HEK293T (cell line): ENCODE results near the gene PDCD1LG2.

ENCODE experiments used
- CTCF ChIA-PET: fragments of 350-600 bp; formaldehyde crosslinking; extraction: SDS; loops from one replicate; lab custom pipeline; 2021; ENCODE audit warnings: antibody characterized with exemption, inconsistent platforms; lab: Yijun Ruan, JAX
- POLR2A ChIA-PET: fragments of 350-600 bp; formaldehyde crosslinking; extraction: SDS; loops from one replicate; lab custom pipeline; 2020; ENCODE audit warnings: antibody characterized with exemption, inconsistent platforms; lab: Yijun Ruan, JAX
- DNase-seq: peaks from one replicate; pipeline ENCODE4 v3.0.0; 2012; ENCODE audit warnings: mixed read lengths; ENCODE audit errors: extremely low spot score
- ARNT ChIP-seq: fragments of 450-650 bp; IDR thresholded peaks from 2 replicates; pipeline ENCODE4 v1.6.1; 2017; ENCODE audit warnings: mild to moderate bottlenecking
- BHLHE40 ChIP-seq: fragments of 450-650 bp; IDR thresholded peaks from 2 replicates; pipeline ENCODE4 v1.6.1; 2016; ENCODE audit warnings: mild to moderate bottlenecking, moderate library complexity, borderline replicate concordance
- CTBP1 ChIP-seq: fragments of 450-650 bp; IDR thresholded peaks from 2 replicates; pipeline ENCODE4 v1.6.1; 2016; ENCODE audit warnings: borderline replicate concordance
- ELF4 ChIP-seq: fragments of 450-650 bp; IDR thresholded peaks from 2 replicates; pipeline ENCODE4 v1.6.1; 2017; ENCODE audit warnings: antibody characterized with exemption
- FOXA1 ChIP-seq: fragments of 450-650 bp; IDR thresholded peaks from 2 replicates; pipeline ENCODE4 v1.6.1; 2016; ENCODE audit warnings: mild to moderate bottlenecking
- FOXK2 ChIP-seq: fragments of 450-650 bp; IDR thresholded peaks from 2 replicates; pipeline ENCODE4 v1.6.1; 2016; ENCODE audit warnings: mild to moderate bottlenecking
- FOXM1 ChIP-seq: fragments of 450-650 bp; IDR thresholded peaks from 2 replicates; pipeline ENCODE4 v1.6.1; 2017; ENCODE audit warnings: mild to moderate bottlenecking, borderline replicate concordance
- HDGF ChIP-seq: fragments of 450-650 bp; IDR thresholded peaks from 2 replicates; pipeline ENCODE4 v1.6.1; 2017; ENCODE audit warnings: antibody characterized with exemption, borderline replicate concordance
- L3MBTL2 ChIP-seq: fragments of 450-650 bp; conservative IDR thresholded peaks from 2 replicates; pipeline ENCODE4 v1.6.1; 2016; ENCODE audit warnings: mild to moderate bottlenecking
- LEF1 ChIP-seq: fragments of 450-650 bp; IDR thresholded peaks from 2 replicates; pipeline ENCODE4 v1.6.1; 2017; ENCODE audit warnings: mild to moderate bottlenecking, borderline replicate concordance
- NFRKB ChIP-seq: fragments of 450-650 bp; IDR thresholded peaks from 2 replicates; pipeline ENCODE4 v1.6.1; 2016; ENCODE audit warnings: mild to moderate bottlenecking, moderate library complexity
- SP1 ChIP-seq: fragments of 450-650 bp; IDR thresholded peaks from 2 replicates; pipeline ENCODE4 v1.6.1; 2017
- SUZ12 ChIP-seq: fragments of 450-650 bp; IDR thresholded peaks from 2 replicates; pipeline ENCODE4 v1.6.1; 2016; ENCODE audit warnings: mild to moderate bottlenecking
- TARDBP ChIP-seq: fragments of 450-650 bp; IDR thresholded peaks from 2 replicates; pipeline ENCODE4 v1.6.1; 2016
- ZNF384 ChIP-seq: fragments of 450-650 bp; IDR thresholded peaks from 2 replicates; pipeline ENCODE4 v1.6.1; 2016
- TF ChIP-seq, protein P1 (sequence below): fragments of 450-650 bp; IDR thresholded peaks from 2 replicates; pipeline ENCODE4 v1.6.1; 2016

Gene PDCD1LG2

DNA sequence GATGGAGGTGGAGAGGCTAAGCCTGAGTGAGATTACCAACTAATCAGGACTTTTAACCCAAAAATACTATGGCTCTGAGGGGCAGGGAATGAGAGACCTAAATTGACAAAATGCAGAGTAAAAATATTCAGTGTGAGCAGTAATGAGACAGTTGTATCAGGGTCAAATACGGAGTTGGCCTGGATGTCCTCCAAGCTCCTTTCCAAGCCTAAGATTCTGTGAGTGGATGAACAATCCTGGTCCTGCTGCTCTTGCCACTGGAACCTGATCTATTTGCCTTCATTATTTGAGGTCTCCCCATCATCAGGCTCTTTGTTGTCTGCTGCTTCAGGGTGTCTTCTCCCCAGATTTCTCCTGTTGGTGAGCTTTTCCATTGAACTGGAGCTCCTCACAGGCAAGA lies 1.1 kb downstream of the PDCD1LG2 start:
- TF ChIP-seq SUZ12: no peak
- TF ChIP-seq, protein P1, sequence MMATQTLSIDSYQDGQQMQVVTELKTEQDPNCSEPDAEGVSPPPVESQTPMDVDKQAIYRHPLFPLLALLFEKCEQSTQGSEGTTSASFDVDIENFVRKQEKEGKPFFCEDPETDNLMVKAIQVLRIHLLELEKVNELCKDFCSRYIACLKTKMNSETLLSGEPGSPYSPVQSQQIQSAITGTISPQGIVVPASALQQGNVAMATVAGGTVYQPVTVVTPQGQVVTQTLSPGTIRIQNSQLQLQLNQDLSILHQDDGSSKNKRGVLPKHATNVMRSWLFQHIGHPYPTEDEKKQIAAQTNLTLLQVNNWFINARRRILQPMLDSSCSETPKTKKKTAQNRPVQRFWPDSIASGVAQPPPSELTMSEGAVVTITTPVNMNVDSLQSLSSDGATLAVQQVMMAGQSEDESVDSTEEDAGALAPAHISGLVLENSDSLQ: no peak
- no peak for TF ChIP-seq ARNT
- TF ChIP-seq ZNF384: no peak
- no peak for TF ChIP-seq FOXM1
- no peak for TF ChIP-seq NFRKB
- TF ChIP-seq L3MBTL2: no peak
- TF ChIP-seq BHLHE40: no peak
- TF ChIP-seq TARDBP: no peak
- TF ChIP-seq SP1: no peak
- no peak for TF ChIP-seq LEF1
- TF ChIP-seq ELF4: no peak
- no peak for TF ChIP-seq FOXK2
- TF ChIP-seq FOXA1: no peak
- TF ChIP-seq HDGF: no peak
- TF ChIP-seq CTBP1: no peak
- CTCF ChIA-PET: no interaction called here
- POLR2A ChIA-PET: no interaction called here
- no peak for DNase-seq

GRCh38 chr9:5511935-5512580 lies 1.7 kb downstream of the PDCD1LG2 start:
- ChIA-PET POLR2A (no interaction called here), CTCF (no interaction called here)
- no peak for TF ChIP-seq FOXM1
- no peak for TF ChIP-seq ZNF384
- no peak for TF ChIP-seq ARNT
- no peak for TF ChIP-seq TARDBP
- TF ChIP-seq CTBP1: no peak
- no peak for TF ChIP-seq FOXA1
- TF ChIP-seq ELF4: no peak
- TF ChIP-seq FOXK2: no peak
- no peak for TF ChIP-seq SP1
- no peak for DNase-seq

DNA sequence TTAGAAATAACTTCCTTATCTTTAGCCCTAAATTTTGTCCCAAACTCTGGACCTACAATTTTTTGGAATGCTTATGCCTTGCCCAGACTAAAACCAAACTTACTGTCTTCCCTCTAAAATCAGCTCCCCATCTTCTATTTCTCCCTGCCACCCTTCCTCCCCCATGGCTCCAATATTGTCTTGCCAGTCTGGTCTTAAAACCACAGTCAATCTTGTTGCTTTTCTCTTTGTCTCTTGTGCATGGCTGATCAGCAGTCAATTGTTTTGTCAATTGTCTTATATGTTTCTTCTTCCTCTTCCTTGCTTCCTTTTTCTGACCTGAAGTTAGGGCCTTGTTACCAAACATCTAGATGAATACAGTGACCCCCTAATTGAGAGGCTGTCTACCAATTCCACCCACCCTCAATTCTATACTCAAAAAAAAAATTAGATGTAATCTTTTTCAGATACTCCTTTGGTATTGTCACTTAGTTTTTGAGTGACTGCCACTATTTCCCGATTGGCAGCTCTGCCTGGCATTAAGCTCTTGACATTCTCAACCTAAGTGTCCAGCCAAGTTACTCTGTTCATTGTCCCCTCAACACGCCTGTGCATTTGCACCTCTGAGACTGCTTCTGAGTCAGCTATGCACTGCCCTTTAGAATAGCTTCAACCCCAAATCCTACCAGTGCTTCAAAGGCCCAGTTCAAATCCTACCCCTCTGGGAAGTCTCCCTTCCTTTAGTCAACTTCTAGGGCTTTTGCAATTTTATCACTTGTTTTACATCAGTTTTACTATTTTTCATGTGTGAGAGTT lies 2.5 kb downstream of the PDCD1LG2 start:
- ChIA-PET CTCF (no interaction called here), POLR2A (no interaction called here)
- DNase-seq: no peak
- no peak for TF ChIP-seq ARNT
- no peak for TF ChIP-seq TARDBP
- no peak for TF ChIP-seq SP1
- no peak for TF ChIP-seq ZNF384
- TF ChIP-seq FOXK2: no peak
- TF ChIP-seq, protein P1: no peak
- no peak for TF ChIP-seq L3MBTL2
- no peak for TF ChIP-seq LEF1
- TF ChIP-seq FOXM1: no peak
- TF ChIP-seq FOXA1: no peak
- TF ChIP-seq CTBP1: no peak
- no peak for TF ChIP-seq BHLHE40
- TF ChIP-seq HDGF: no peak
- no peak for TF ChIP-seq SUZ12
- no peak for TF ChIP-seq NFRKB
- TF ChIP-seq ELF4: no peak

DNA sequence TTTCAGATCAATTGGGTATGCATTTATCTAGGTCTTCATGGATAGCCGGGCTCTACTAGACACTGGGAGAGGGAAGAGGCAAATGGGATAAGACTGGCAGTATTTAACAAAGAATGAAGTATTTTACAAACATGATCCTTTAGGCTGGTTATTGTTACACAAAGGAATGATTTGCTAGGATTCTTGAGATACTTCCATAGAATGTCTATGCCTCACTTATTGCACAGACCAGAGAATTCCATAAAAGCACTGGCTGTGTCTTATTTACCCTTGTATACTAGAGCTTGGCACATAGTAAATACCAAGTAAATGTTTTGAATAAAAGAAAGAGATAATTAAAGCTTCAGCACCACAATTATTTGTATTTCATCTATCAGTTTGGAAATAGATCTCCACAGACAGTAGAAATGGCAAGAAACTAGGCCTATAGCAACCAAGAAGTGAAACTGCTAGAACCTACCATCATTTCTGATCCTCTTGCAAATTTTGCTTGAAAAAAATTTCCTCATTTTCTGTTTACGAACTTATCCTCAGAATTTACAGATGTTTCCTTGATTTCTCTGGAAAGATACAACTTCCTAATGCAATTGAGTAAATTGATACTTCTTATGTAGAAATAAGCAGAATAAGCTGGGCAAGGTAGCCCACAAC lies 3.8 kb downstream of the PDCD1LG2 start:
- no peak for TF ChIP-seq LEF1
- ChIA-PET POLR2A (no interaction called here), CTCF (no interaction called here)
- no peak for DNase-seq

DNA sequence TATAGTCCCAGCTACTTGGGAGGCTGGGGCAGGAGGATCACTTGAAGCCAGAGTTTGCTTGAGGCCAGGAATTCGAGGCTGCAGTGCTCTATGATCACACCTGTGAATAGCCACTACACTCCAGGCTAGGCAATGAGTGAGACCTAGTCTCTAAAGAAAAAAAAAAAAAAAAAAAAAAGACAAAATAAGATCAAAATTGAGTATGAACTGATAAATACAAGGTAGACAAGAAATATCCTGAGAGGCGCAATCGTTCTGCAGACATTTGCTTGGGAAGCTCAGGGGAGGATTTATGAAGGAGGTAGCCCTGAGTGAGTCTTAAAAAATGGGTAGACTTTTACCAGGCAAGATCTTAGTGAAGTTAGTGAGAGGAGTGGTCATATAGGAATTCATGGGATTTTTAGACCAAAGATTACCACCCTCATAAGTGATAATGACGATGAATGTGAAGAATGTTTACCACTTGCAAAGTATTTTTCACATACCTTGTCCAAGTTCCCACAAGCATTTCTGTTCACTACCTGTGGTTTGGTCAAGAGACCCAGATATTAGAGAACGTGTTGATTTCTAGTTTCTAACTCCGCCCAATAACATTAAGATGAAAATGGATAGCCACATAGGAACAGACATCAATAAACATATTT lies 4.4 kb downstream of the PDCD1LG2 start:
- TF ChIP-seq HDGF (no peak), BHLHE40 (no peak), TARDBP (no peak), LEF1 (no peak), L3MBTL2 (no peak), FOXK2 (no peak), SP1 (no peak), ELF4 (no peak), FOXM1 (no peak), ARNT (no peak), FOXA1 (no peak), SUZ12 (no peak), CTBP1 (no peak), ZNF384 (no peak), NFRKB (no peak)
- TF ChIP-seq, protein P1: no peak
- ChIA-PET POLR2A (no interaction called here), CTCF (interaction anchor here (0.6 kb wide), 2 partner anchors 73 to 337 kb away, joined by 3 read pairs; no protein-coding TSS in a partner anchor)
- DNase-seq: no peak
